GM10266 (cell line): Measurements from ENCODE around the gene IGF2BP2.
"Not testable (repeated sequence)": the region's sequence is repeated elsewhere in the genome, so short reads cannot be mapped to it uniquely, and the experiment has no call there.

Experiments
- DNase-seq: peaks from one replicate; pipeline ENCODE4 v3.0.0; 2012; ENCODE audit errors: extremely low spot score
- TF ChIP-seq, protein P1 (sequence below): IDR thresholded peaks from 2 replicates; pipeline ENCODE4 v1.5.1; 2012; ENCODE audit warnings: mild to moderate bottlenecking, low read depth; ENCODE audit not compliant: control insufficient read depth, insufficient read depth; ENCODE audit errors: missing control alignments

Gene IGF2BP2

DNA sequence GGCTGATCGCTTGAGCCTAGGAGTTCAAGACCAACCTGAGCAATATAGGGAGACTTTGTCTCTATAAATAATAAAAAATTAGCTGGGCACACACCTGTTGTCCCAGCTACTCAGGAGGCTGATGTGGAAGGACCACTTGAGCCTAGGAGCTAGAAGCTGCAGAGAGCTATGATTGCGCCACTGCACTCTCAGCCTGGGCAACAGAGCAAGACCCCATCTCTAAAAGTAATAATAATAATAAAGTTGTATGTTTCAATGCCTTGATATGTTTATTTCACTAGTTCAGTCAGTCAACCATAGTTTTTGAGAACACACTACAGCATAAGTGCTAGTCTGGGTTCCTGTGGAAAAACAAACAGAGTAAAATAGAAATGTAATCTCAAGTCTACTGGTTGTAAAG lies 36.5 kb downstream of the IGF2BP2 start:
- DNase-seq = no peak
- TF ChIP-seq, protein P1, sequence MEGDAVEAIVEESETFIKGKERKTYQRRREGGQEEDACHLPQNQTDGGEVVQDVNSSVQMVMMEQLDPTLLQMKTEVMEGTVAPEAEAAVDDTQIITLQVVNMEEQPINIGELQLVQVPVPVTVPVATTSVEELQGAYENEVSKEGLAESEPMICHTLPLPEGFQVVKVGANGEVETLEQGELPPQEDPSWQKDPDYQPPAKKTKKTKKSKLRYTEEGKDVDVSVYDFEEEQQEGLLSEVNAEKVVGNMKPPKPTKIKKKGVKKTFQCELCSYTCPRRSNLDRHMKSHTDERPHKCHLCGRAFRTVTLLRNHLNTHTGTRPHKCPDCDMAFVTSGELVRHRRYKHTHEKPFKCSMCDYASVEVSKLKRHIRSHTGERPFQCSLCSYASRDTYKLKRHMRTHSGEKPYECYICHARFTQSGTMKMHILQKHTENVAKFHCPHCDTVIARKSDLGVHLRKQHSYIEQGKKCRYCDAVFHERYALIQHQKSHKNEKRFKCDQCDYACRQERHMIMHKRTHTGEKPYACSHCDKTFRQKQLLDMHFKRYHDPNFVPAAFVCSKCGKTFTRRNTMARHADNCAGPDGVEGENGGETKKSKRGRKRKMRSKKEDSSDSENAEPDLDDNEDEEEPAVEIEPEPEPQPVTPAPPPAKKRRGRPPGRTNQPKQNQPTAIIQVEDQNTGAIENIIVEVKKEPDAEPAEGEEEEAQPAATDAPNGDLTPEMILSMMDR = no peak

DNA sequence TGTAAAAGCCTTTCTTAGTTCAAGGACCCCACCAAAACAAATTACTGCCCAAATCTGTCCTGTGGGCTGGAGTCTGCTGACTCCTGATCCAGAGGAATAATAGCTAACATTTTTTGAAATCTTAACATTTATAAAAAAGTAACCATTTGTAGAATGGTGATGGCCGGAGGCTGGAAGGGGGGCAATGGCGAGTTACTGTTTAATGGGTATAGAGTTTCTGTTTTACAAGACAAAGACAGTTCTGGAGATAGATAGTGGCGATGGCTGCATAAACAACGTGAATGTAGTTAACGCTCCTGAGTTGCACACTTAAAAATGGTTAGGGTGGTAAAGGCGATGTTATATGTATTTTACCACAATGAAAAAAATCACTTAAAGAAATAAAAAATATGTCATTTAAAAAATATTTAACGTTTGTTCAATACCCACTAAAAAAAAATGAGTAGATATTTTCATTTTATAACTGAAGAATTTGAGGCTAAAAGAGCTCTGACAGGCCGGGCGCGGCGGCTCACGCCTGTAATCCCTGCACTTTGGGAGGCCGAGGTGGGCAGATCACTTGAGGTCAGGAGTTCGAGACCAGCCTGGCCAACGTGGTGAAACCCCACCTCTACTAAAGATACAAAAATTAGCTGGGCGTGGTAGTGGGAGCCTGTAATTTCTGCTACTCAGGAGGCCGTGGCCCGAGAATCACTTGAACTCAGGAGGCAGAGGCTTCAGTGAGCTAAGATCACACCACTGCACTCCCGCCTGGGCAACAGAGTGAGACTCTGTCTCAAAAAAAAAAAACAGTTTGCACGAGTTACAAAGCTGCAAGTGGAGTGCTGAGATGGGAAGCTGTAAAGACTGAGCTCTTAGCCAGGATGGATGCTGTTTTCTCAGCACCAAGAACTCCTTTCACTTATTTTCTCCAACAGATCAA lies 37.6 kb downstream of the IGF2BP2 start:
- TF ChIP-seq, protein P1 = no peak
- no peak for DNase-seq

DNA sequence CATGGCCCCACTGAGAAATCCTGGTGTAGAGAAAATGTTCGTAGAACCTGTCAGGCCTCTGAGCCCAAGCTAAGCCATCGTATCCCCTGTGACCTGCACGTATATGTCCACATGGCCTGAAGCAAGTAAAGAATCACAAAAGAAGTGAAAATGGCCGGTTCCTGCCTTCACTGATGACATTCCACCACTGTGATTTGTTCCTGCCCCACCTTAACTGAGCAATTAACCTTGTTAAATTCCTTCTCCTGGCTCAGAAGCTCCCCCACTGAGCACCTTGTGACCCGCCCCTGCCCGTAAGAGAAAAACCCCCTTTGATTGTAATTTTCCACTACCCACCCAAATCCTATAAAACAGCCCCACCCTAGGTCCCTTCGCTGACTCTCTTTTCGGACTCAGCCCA lies 38.6 kb downstream of the IGF2BP2 start:
- DNase-seq = not testable (repeated sequence)

DNA sequence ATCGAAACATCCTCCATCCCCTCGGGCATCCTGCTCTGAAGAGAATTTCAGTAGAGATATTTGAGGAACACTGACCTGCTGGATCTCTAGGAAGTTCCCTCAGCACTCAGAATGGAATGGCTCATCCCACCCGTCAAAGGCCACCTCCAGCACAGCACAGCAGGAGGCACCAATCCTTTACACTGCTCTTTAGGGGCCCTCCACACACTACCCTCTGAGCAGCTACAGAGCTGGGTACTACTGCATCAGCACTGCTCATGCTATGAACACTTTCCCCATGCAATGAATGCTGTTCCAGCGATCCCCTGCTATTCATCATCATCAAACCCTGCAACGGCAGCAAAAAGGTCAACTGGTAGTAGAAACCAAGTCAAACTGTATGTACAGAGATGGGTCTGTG lies 40.5 kb downstream of the IGF2BP2 start:
- TF ChIP-seq, protein P1 = no peak
- DNase-seq = no peak

DNA sequence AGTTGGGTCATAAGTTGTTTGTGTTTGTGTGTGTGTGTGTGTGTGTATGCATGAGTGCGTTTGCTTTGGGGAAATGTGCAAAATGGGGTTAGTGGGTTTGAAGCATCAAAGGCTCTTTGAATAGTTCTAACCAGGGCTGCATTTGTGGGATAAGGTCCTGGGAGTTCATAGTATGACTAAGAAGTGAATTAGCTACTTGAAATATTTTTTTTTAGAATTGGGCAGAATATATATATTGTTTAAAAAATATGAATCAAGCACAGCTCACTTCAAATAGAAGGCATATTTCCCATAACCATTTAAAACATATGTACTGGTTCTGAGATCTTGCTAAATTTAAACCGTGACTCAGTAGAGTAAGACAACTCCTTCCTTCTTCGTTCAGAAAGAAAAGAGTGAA lies 43.1 kb downstream of the IGF2BP2 start:
- TF ChIP-seq, protein P1 = no peak
- DNase-seq = no peak

DNA sequence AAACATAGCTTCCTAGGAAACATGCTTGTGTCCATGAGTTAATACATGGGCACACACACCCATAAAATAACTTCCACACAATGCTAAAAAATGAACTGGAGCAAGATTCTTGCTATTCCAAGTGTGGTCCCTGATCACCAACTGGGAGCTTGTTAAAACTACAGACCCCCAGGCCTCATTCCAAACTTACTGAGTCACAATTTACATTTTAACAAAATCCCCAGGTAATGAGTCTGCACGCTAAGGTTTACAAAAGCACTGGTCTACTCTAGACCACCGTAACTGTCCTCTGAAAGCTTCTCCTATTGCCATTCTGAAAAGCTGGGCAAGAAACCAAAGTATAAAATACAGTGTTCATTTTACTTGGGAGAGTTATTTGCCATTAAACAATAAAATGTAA lies 45.4 kb downstream of the IGF2BP2 start:
- TF ChIP-seq, protein P1 = no peak
- DNase-seq = no peak

DNA sequence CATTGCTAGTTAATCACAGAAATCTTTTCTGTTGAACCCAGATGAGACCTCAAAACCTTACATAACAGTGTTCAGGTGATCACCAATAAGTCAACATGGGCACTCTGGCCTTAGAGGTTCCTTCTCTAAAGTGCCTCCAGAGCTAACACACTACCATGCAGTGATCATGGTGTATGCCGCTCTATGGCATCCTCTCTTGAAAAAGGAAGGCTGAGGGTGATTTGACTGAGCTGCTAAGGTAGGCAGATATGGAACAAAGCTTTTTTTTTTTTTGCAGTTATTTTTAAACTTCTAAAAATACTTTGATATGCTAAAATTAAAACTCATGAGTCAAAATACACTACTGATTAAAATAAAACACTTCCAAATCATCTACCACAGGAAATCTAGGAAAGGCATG lies 46.0 kb downstream of the IGF2BP2 start:
- TF ChIP-seq, protein P1 = no peak
- DNase-seq = no peak
